ENCODE measurements around the gene OR56A4.

The OR56A4 gene

GRCh38 chr11:6006846-6007245 lies at the start of gene OR56A4:
Gene OR56A4, minus strand, starts transcription at chr11:6006946. Its CDS starts 3,954 bp downstream, at chr11:6002992.
- TF ChIP-seq CTCF (conservative IDR thresholded peaks at IDR 0.05) (no peak), ZFX (IDR thresholded peaks at IDR 0.05) (no peak)
- no peak within 1 kb of the TSS for H3K27ac ChIP-seq

GRCh38 chr11:6055569-6055968 lies 48.8 kb upstream of the OR56A4 start:
- TF ChIP-seq CTCF (conservative IDR thresholded peaks at IDR 0.05) (no peak), ZFX (IDR thresholded peaks at IDR 0.05) (no peak)
- no peak overlapping the region for H3K27ac ChIP-seq

- no peak overlapping the region for H3K27ac ChIP-seq
- TF ChIP-seq CTCF (conservative IDR thresholded peaks at IDR 0.05) (no peak), ZFX (IDR thresholded peaks at IDR 0.05) (no peak)
Measured at GRCh38 chr11:6052374-6052773, 45.6 kb upstream of the OR56A4 start.

- TF ChIP-seq ZFX (IDR thresholded peaks at IDR 0.05) (no peak), CTCF (conservative IDR thresholded peaks at IDR 0.05) (no peak)
- H3K27ac ChIP-seq: no peak overlapping the region
Measured at GRCh38 chr11:6040874-6041273, 34.1 kb upstream of the OR56A4 start.

- no peak within 1 kb of the TSS for H3K27ac ChIP-seq
- no peak for TF ChIP-seq ZFX (IDR thresholded peaks at IDR 0.05)
- TF ChIP-seq CTCF (conservative IDR thresholded peaks at IDR 0.05): no peak
Measured at GRCh38 chr11:6030708-6031405, 24.1 kb upstream of the OR56A4 start, which contains the start of gene OR56A1. Gene OR56A1, minus strand, starts transcription at chr11:6030758. Its CDS starts 3,066 bp downstream, at chr11:6027692.

GRCh38 chr11:6027501-6027900 lies 20.8 kb upstream of the OR56A4 start:
- TF ChIP-seq ZFX (IDR thresholded peaks at IDR 0.05) (no peak), CTCF (conservative IDR thresholded peaks at IDR 0.05) (no peak)
- no peak overlapping the region for H3K27ac ChIP-seq

GRCh38 chr11:6025056-6025455 lies 18.3 kb upstream of the OR56A4 start:
- H3K27ac ChIP-seq: no peak overlapping the region
- TF ChIP-seq ZFX (IDR thresholded peaks at IDR 0.05) (no peak), CTCF (conservative IDR thresholded peaks at IDR 0.05) (no peak)

All from C4-2B (cell line).